SK-N-SH treated with all-trans-retinoic acid at 6 μM for 48 hours (cell line): Measurements from ENCODE around the gene SLC25A47.
A peak's percentile ranks its signal among the peaks of the same experiment; 100 is the strongest.

Source experiments
- ATAC-seq: fragments of 200-7000 bp; cut with Tn5 transposase; 3 replicates; pipeline ENCODE4 v1.9.1; 2020; ENCODE audit warnings: mild to moderate bottlenecking, moderate library complexity
- CREB5 ChIP-seq: fragments of 250-450 bp; sonication (Bioruptor Pico); IDR thresholded peaks from 2 replicates; pipeline ENCODE4 v1.5.1; 2020; ENCODE audit warnings: low read depth, mild to moderate bottlenecking, moderate library complexity
- CSRNP3 ChIP-seq: fragments of 250-450 bp; sonication (Bioruptor Pico); IDR thresholded peaks from 2 replicates; pipeline ENCODE4 v1.5.1; 2021; ENCODE audit warnings: mild to moderate bottlenecking, moderate library complexity
- ESRRG ChIP-seq: fragments of 250-450 bp; sonication (Bioruptor Pico); IDR thresholded peaks from 2 replicates; pipeline ENCODE4 v1.6.1; 2021; ENCODE audit warnings: mild to moderate bottlenecking
- GLIS3 ChIP-seq: fragments of 250-450 bp; sonication (Bioruptor Pico); IDR thresholded peaks from 2 replicates; pipeline ENCODE4 v1.5.0; 2020; ENCODE audit warnings: mild to moderate bottlenecking, moderate library complexity
- OSR1 ChIP-seq: fragments of 250-450 bp; sonication (Bioruptor Pico); IDR thresholded peaks from 2 replicates; pipeline ENCODE4 v1.8.0; 2022; ENCODE audit warnings: moderate library complexity, mild to moderate bottlenecking, inconsistent platforms
- PATZ1 ChIP-seq: fragments of 250-450 bp; sonication (Bioruptor Pico); IDR thresholded peaks from 2 replicates; pipeline ENCODE4 v1.8.0; 2020; ENCODE audit warnings: mild to moderate bottlenecking, moderate library complexity, borderline replicate concordance
- POU6F1 ChIP-seq: fragments of 250-450 bp; sonication (Bioruptor Pico); IDR thresholded peaks from 2 replicates; pipeline ENCODE4 v1.8.0; 2021; ENCODE audit warnings: low read depth, mild to moderate bottlenecking, moderate library complexity, borderline replicate concordance
- PPARA ChIP-seq: fragments of 250-450 bp; sonication (Bioruptor Pico); IDR thresholded peaks from 2 replicates; pipeline ENCODE4 v1.5.0; 2020; ENCODE audit warnings: mild to moderate bottlenecking, borderline replicate concordance
- RARB ChIP-seq: fragments of 250-450 bp; sonication (Bioruptor Pico); IDR thresholded peaks from 2 replicates; pipeline ENCODE4 v1.8.0; 2021; ENCODE audit warnings: mild to moderate bottlenecking, moderate library complexity
- SNAI2 ChIP-seq: fragments of 250-450 bp; sonication (Bioruptor Pico); IDR thresholded peaks from 2 replicates; pipeline ENCODE4 v1.5.0; 2020; ENCODE audit warnings: mild to moderate bottlenecking, moderate library complexity
- TCF4 ChIP-seq: fragments of 250-450 bp; sonication (Bioruptor Pico); IDR thresholded peaks from 2 replicates; pipeline ENCODE4 v1.8.0; 2021; ENCODE audit warnings: mild to moderate bottlenecking, moderate library complexity, borderline replicate concordance
- TOX ChIP-seq: fragments of 250-450 bp; sonication (Bioruptor Pico); IDR thresholded peaks from 2 replicates; pipeline ENCODE4 v1.8.0; 2021; ENCODE audit warnings: mild to moderate bottlenecking, moderate library complexity, borderline replicate concordance
- TSHZ2 ChIP-seq: fragments of 250-450 bp; sonication (Bioruptor Pico); IDR thresholded peaks from 2 replicates; pipeline ENCODE4 v1.5.0; 2020; ENCODE audit warnings: mild to moderate bottlenecking, moderate library complexity
- ZC3H10 ChIP-seq: fragments of 250-450 bp; sonication (Bioruptor Pico); IDR thresholded peaks from 2 replicates; pipeline ENCODE4 v1.5.1; 2021; ENCODE audit warnings: mild to moderate bottlenecking, moderate library complexity
- ZFP30 ChIP-seq: fragments of 450-650 bp; formaldehyde crosslinking; IDR thresholded peaks from 2 replicates; pipeline ENCODE4 v1.5.0; 2022; ENCODE audit warnings: mild to moderate bottlenecking, moderate library complexity
- ZNF70 ChIP-seq: fragments of 450-650 bp; formaldehyde crosslinking; IDR thresholded peaks from 2 replicates; pipeline ENCODE4 v1.5.0; 2020; ENCODE audit warnings: mild to moderate bottlenecking, moderate library complexity
- ZNF8 ChIP-seq: fragments of 450-650 bp; formaldehyde crosslinking; IDR thresholded peaks from 2 replicates; pipeline ENCODE4 v1.5.0; 2020; ENCODE audit warnings: mild to moderate bottlenecking, moderate library complexity

Gene SLC25A47

GRCh38 chr14:100320157-100320856, 2.8 kb upstream of the SLC25A47 start:
- no peak for ATAC-seq
- TF ChIP-seq CSRNP3 (CRISPR knock-in tag) (no peak), TOX (CRISPR knock-in tag) (no peak), CREB5 (CRISPR knock-in tag) (no peak), PPARA (CRISPR knock-in tag) (no peak), TSHZ2 (no peak), OSR1 (CRISPR knock-in tag) (no peak), POU6F1 (CRISPR knock-in tag) (no peak), PATZ1 (no peak), TCF4 (CRISPR knock-in tag) (no peak), ZC3H10 (no peak), SNAI2 (no peak), ZNF8 (CRISPR knock-in tag) (no peak), ZNF70 (no peak), ZFP30 (CRISPR knock-in tag) (no peak), GLIS3 (CRISPR knock-in tag) (no peak)

- TF ChIP-seq ESRRG (CRISPR knock-in tag) (no peak), ZNF70 (peak; percentile 91), TOX (CRISPR knock-in tag) (no peak)
- TF ChIP-seq, all 23 proteins: peak for 1
- ATAC-seq, result no peak
These were observed 1.5 kb upstream of the SLC25A47 start for GRCh38 chr14:100321473-100322137.

- no peak for ATAC-seq
- TF ChIP-seq SNAI2 (no peak), RARB (CRISPR knock-in tag) (no peak), ESRRG (CRISPR knock-in tag) (no peak), PPARA (CRISPR knock-in tag) (no peak), ZFP30 (CRISPR knock-in tag) (no peak), ZNF8 (CRISPR knock-in tag) (no peak), TSHZ2 (no peak), PATZ1 (no peak), CREB5 (CRISPR knock-in tag) (no peak), ZNF70 (no peak)
These were observed 791 bp upstream of the SLC25A47 start for GRCh38 chr14:100322138-100322957.
